ENCODE data around the gene TM9SF2.

GRCh38 chr13:99496184-99497142 lies 4.8 kb upstream of the TM9SF2 start:
- TF ChIP-seq CTCF (conservative IDR thresholded peaks at IDR 0.05; ENCODE audit: low read depth, low read length): no peak
- TF ChIP-seq POLR2A (IDR thresholded peaks at IDR 0.05; ENCODE audit: low read depth, low read length): no peak
- TF ChIP-seq RFX5 (IDR thresholded peaks at IDR 0.05; ENCODE audit: low read depth, low read length): no peak
- TF ChIP-seq ELK1 (IDR thresholded peaks at IDR 0.05; ENCODE audit: borderline replicate concordance, low read depth, low read length): no peak
